HS-5 (cell line): ENCODE measurements around the gene ADARB1.
"Not testable (repeated sequence)": the region's sequence is repeated elsewhere in the genome, so short reads cannot be mapped to it uniquely, and the experiment has no call there.

Experiments used
- DNase-seq: peaks from one replicate; pipeline ENCODE4 v3.0.0-alpha.2; 2012; ENCODE audit warnings: low read depth

ADARB1 gene

DNA sequence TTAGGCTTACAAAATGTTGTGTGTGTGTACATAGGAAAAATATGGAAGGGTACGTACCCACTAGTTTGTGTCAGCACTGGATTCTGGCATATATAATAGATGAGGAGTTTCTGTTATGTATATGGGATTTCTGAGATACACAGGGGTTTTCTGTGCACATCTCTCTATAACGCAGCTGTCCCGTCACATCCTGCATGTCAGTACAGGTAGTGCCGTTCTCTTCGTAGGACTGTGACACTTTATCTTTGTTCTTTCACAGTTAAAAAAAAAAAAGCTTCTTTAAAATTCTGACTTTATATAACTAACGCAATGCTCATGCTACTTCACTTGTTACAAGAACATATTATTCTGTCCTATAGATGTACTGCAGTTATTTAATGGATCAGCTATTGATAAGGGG is 42.9 kb downstream of the ADARB1 start:
- no peak for DNase-seq

DNA sequence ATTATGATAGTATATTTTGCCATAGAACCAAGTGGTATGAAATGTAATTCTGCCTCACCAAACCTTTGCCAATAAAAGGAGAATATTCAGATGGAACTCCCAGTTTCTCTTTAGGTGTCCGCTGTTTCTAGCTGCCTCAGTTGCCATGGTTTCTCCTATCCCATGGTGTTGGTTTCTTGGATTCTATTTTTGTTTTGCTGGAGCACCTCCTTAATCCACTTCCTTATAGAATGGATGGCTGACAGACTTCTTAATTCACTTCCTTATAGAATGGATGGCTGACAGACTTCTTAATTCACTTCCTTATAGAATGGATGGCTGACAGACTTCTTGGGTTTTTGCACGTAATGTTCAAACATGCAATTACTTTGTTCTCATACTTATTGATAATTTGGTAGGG is 43.7 kb downstream of the ADARB1 start:
- DNase-seq = no peak

DNA sequence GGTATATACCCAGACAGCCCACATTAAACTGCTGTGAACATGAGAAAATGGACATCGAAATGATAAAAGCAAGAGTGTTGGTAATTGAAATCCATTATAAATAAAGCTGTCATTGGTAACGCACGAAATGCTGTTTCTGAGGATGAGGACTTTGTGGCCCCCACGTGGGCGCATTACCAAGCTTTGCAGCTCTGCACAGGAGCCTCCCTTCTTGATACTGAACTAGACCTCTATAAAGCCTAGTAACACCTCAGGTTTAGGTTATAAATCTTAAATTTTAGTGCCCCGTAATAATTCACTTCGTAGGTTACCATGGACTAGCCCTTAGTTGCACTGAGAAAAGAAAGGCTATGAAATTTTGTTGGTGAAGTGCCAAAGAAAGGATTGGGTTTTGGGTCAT is 45.4 kb downstream of the ADARB1 start:
- no peak for DNase-seq

DNA sequence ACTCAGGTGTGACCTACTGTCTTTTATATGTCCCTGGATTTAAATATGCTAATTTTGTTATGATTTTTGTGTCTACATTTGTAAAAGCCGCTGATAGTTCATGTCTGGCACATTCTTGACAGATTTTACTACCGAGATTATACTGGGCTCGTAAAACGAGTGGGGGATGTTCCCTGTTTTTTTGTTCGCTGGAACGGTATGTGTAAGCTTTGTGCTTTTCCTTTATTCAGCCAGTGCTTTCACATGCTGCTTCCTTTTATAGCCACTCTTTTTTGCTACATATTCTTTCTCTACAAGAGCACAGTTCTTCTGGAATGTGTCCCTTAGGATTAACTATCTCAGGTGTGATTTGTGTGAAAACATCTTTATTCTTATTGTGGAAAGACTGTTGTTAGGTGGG is 46.6 kb downstream of the ADARB1 start:
- no peak for DNase-seq

DNA sequence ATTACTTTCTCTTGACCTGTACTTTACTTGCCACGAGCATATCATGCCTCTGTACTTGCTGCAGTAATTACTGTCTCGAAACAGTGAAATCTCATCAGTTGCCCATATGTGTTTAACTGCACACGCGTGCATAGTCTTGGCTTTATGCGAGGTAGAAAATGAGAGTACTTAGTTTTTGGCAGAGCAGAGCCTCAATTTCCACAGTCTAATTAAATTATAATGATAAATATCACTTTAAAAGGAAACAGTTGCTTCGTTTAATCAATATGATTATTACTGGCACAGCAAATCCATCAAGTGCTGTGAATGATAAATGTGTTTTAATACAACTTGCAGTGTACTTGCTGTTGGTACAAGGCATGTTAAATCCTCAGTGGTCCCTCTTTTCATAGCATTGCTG is 47.6 kb downstream of the ADARB1 start:
- no peak for DNase-seq

DNA sequence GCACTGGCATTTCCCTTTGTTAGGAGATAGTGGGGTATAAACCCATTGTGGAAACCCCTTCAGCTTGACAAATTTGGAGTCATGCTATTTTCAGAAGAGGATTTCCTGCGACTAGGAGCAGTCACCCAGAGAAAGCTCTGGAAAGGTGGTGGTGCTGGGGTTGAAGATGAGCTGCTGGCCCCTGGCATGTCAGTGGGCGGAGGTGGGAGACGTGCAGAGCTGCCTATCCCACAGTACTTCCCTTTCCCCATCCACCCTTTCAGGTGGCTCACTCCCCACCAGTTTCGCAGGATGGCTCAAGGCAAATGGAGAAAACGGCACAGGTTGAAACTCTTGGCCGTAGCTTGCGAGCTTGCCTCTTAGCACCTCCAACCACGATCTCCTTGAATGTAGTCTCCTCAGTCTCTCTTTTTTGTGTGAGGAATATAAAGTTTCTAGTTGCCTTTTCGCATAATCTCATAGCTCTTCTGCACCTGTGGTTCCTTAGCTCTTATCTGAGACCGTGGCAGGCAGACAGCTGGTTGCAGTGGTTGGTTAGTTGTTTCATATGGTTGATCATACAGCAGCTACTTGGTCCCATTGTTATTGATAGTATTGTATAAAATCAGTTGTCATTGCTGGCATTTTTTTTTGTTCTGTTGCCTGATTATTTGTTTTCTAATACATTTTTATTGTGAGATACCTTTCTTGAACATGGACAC is 48.2 kb downstream of the ADARB1 start:
- no peak for DNase-seq

DNA sequence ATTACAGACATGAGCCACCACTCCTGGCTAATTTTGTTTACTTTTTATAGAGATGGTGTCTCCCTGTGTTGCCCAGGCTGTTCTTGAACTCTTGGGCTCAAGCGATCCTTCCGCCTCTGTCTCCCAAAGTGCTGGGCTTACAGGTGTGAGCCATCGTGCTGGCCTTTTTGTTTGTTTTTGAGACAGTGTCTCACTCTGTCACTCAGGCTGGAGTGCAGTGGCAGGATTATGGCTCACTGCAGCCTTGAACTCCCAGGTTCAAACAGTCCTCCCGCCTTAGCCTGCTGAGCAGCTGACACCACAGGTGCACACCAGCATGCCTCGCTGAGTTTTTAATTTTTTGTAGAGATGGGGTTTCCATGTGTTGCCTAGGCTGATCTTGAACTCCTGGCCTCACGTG is 49.1 kb downstream of the ADARB1 start:
- no peak for DNase-seq

DNA sequence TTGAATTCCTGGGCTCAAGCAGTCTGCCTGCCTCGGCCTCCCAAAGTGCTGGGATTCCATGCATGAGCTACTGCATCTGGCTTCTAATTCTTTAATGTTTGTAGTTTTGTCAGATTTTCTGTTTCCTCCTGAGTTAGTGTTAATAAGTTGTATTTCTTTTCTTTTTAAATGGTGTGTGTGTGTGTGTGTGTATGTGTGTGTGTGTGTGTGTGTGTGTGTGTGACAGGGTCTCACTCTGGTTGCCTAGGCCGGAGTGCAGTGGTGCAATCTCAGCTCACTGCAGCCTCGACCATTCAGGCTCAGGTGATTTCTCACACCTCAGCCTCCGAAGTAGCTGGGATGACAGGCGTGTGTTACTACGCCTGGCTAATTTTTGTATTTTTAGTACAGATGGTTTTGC is 50.2 kb downstream of the ADARB1 start:
- DNase-seq = no peak

DNA sequence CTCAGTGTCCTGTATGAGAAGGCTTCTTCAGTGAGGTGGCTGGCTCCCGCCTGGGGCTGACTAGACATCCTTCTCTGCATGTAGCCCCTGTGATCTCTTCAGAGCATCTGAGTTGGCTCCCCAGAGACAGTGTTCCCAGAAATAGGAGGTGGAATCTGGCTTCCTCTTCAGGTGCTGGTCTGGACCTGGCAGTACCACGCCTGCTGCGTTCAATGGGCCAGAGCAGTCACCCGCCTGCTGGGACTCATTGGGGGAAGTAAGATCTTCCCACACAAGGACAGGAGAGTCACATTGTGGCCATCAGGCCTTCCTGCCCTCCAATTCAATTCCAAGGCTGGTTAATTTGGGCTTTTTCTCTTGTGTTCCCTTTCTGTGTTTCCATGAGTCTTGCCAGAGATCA is 51.0 kb downstream of the ADARB1 start:
- no peak for DNase-seq

DNA sequence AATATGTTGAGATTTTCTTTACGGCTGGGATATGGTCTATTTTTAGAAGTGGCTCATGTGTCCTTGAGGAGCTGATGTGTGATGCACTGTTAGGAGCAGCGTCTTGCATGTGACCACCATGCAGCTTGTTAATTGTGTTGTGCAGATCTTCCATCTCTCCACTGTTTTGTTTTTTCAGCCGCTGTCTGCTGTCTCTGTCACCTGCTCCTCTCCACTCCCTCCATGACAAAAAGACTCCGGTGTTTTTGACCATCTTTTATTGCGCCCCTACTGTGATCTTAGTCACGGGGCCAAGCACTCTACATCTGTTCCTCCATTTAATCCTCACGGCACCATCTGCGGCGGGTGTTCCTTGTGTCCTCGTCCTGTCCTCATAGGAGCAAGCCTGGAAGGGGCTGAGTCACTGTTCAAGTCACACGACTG is 51.8 kb downstream of the ADARB1 start:
- DNase-seq = no peak

DNA sequence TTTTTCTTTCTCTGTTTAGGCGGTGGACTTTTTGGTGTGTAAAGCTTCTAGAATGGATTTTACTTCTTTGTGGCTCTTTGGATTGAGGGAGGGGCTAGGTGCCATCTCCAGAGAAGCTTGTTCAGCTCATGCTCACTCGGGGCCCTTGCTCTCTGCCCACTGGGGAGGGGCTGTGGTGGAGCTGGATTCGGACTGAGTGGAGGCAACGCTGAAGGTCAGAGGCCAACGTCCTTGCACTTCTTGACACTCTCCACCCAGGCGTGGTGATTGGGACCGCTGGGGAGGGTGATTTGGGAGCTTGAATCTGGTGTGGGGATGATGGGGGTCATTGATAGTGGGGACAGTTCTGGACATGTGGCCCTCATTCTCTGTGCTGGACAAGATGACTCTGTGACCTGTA is 52.6 kb downstream of the ADARB1 start:
- DNase-seq = no peak

DNA sequence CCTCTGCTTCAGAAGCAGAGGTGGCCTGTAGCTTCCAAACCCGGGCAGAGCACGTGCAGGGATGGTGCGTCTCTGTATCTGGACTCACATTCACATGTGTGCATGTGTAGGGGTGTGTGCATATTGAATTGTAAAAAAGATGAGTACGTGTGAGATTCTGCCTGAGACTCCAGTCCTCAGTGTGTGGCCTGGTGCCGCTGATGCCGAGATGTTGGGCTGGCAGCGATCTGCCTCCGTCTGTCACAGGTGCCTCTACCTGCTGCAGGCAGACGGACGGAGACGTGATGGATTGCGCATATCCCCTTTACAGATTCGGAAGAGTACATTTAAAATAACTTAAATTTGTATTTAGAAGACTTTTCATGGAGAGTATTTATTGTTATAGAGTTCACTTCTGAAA is 53.6 kb downstream of the ADARB1 start:
- no peak for DNase-seq

DNA sequence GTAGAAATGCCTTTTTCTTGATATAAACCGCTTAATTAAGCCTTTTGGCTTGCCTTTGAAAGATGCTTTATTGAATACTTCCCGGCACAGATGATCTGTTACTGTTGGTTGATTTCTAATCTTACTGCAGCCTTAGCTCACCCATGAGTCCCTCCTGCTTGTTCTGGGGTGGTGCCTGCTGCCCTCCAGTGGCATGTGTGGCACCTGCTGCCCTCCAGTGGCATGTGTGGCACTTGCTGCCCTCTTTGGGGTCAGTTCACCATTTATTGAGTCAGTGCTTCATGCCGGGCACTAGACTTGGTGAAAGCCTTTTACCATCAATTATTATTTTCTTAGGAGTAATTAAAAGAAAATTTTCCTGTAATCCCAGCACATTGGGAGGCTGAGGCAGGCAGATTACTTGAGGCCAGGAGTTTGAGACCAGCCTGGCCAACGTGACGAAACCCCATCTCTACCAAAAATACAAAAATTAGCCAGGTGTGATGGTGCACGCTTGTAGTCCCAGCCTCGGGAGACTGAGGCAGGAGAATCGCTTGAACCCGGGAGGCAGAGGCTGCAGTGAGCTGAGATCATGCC is 54.3 kb downstream of the ADARB1 start:
- DNase-seq = no peak

DNA sequence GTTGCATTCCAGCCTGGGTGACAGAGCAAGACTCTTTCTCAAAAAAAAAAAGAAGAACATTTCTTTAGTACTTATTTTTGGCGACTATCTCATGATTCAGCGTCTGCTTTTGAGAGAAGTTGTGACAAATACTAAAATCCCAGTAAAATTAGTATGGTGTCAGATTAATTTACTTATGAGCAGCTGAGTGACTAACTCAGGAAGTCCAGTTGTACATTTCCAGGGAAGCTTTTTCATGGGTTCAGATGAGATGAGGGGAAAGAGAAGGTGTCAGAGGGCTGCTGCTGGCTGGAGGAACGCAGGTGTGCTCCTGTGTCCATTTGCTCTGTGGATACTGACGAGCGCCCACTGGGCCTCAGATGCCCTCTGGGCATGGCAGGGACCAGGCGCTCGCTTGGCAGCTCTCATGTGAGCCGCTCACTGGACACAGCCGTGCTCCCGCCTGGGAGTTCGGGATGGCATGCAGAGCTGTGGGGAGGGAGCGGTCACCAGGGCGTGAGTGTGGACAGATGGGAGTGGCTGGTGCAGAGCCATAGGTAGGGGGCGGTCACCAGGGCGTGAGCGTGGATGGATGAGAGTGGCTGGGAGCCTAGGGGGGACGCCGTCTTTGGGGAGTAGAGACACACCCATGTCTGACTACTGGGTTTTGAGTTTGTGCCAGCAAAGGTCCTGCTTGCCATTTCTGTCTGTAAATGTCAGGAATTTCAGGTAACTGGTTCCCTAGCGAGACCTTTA is 55.0 kb downstream of the ADARB1 start:
- no peak for DNase-seq

DNA sequence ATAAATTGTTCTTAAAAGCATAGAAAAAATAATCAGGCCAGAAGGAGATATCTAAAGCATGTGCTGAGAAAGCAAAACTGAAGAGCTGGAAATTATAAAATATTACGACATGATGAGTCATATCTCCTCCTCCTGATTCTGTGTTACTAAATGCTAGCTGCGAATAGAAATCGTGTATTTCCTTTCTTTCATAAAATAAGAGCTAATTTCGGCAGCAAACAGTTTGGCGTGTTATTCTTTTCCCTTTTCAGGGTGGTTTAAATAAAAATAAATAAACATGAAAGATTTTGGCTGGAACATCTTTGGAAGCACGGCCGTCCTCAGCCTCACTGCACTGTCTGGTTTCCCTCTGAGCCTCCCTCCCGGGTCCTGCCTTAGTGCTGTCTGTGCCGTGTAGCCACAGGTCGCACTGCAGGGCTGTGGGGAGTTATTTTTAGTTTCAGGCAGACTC is 56.0 kb downstream of the ADARB1 start:
- DNase-seq = peak; percentile 58

DNA sequence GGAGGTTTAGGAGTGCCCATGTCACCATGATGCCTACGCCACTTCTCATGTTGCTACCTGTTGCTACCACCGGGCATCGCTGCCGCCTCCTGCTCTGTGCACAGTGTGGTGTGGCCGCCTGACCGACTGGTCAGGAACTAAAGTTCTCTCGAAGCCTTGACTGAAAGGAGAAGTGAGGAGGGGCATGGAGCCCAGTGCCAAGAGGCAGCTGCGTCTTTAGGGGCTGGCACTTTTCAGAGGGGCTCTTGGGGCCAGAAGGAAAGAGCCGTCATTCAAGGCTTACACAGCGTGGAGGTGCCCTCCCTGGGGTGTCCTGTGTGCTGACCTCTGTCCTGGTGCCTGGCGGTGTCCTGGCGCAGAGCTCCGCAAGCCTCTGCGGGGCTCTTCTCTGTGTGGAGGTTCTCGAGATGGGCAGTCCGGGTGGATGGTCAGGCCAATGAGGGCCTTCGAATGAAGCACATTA is 57.2 kb downstream of the ADARB1 start:
- DNase-seq = no peak

DNA sequence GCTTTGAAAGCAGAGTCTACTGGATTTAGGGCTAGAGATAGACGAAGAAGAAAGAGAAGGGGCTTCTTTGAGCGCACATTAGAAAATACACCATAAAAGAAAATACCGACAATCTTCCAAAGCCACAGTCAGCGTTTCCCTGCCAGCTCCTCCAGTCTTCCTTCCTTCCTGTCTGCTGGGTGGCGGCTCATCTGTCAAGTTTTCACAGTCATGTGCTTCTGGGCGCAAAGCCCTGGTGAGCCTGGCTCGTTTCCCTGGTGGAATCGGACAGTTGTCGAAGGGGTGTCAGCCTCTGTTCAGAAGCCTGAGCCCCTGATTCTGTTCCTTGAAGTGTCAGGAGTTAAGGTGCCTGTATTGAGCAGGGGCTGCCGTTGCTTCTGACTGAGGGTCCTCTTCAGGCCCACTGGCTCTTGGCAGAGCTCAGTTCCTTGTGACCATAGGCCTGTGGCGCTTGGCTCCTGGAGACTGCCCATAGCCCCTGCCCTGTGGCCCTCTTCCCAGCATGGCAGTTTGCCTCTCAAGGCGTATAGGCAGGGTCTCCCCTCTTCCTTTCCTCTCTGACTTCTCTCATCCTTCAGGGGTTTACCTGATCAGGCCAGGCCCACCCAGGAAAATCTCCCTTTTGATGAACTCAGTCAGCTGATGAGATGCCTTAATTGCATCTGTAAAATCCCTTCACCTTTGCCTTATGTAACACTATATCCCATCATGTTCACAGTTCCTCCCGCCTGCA is 58.6 kb downstream of the ADARB1 start:
- DNase-seq = no peak

DNA sequence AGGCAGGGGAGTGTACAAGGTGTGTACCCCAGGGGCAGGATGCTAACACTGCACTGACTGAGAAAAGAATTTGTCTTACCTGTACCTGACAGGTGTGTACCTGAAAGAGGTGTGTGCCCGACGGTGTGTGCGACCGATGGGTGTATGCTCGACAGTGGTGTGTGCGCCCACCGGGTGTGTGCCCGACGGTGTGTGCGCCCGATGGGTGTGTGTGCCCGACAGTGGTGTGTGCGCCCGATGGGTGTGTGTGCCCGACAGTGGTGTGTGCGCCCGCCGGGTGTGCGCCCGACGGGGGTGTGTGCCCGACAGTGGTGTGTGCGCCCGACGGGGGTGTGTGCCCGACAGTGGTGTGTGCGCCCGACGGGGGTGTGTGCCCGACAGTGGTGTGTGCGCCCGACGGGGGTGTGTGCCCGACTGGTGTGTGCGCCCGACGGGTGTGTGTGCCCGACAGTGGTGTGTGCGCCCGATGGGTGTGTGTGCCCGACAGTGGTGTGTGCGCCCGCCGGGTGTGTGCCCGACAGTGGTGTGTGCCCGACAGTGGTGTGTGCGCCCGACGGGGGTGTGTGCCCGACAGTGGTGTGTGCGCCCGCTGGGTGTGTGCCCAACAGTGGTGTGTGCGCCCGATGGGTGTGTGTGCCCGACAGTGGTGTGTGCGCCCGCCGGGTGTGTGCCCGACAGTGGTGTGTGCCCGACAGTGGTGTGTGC is 59.3 kb downstream of the ADARB1 start:
- DNase-seq = not testable (repeated sequence)

DNA sequence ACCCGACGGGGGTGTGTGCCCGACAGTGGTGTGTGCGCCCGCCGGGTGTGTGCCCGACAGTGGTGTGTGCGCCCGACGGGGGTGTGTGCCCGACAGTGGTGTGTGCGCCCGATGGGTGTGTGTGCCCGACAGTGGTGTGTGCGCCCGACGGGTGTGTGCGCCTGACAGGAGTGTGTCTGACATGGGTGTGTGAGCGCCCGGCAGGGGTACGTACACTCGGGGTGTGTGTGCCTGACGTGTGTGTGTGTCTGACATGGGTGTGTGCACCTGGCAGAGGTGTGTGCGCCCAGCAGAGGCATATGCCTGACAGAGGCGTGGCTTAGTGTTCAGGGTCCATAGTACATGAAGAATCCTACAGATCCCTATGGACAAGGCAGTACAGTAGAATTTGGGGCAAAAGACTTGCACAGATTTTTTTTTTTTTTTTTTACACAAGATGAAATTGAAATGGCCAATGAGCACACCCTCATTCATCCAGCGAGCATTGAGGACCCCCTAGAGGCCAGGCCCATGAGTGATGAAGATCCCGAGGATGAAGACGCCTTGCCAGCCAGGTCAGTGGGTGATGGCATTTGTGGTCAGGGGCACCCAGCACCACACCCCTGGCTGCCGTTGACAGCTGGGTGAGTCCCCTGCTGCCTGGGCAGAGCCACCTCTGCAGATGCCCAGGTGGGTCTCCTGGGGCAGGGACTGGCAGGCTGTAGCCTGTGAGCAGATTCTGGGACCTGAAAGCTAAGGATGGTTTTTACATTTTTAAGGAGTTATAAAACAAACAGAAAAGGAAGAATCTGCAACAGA is 60.1 kb downstream of the ADARB1 start:
- no peak for DNase-seq

DNA sequence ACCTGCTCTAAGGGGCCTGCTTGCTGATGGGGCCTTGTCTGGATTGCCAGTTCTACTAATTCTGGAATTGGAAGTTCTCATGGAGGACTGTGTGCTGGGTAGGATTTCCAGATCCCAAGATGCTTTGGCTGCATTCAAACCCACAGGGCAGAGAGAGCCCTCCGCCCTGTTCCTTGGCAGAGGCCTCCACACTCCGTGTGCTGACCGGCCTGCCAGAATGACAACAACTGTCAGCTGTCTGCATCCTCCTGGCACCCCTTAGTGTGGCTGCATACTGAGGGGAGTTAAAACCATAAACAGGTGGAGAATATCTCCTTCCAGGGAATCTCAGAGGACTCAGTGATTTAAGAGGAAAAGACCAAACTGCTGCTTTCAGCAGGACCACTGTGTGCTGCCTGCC is 60.7 kb downstream of the ADARB1 start:
- DNase-seq = no peak

DNA sequence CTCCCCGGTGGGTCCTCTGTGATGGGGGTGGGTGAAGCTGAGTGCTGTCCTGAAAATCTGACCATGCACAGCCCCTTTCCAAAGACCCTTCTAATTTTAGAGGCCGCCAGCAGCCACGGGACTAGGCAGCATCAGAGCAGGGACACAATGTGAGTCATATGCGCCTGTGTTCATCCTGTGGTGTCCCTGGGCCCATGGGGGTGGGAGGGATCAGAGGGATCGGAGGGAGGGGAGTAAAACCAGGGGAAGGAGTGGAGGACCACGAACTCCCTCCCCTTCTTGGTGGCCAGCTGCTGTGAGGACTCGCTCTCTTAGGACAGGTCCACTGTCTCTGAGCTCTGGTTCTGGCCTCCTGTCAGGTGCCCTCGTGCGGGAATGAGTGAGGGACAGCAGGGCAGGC is 61.5 kb downstream of the ADARB1 start:
- DNase-seq = no peak
